Stomach smooth muscle (tissue), 2 donors: ENCODE measurements around the gene MAPK8.

ENCODE experiments used
- H3K27ac ChIP-seq: one replicate; pipeline ENCODE4 v1.7.0; 2013; ENCODE audit warnings: mild to moderate bottlenecking, low read length, inconsistent platforms
- H3K27me3 ChIP-seq, 2 donors: one replicate each; pipeline ENCODE4 v1.7.0; 2013; ENCODE audit warnings: low read length in 2 of 2; ENCODE audit not compliant: insufficient read depth in 2 of 2, control insufficient read depth in 1 of 2
- H3K36me3 ChIP-seq, 2 donors: one replicate each; pipeline ENCODE4 v1.7.0; 2013; ENCODE audit warnings: low read length in 2 of 2; ENCODE audit not compliant: control insufficient read depth in 2 of 2, insufficient read depth in 2 of 2
- H3K4me1 ChIP-seq: one replicate; pipeline ENCODE4 v1.7.0; 2013; ENCODE audit warnings: low read length; ENCODE audit not compliant: control insufficient read depth, insufficient read depth
- H3K4me3 ChIP-seq, 2 donors: one replicate each; pipeline ENCODE4 v1.7.0; 2013; ENCODE audit warnings: low read length in 2 of 2
- H3K9ac ChIP-seq, 2 donors: one replicate each; pipeline ENCODE4 v1.7.0; 2013; ENCODE audit warnings: low read length in 2 of 2, mild to moderate bottlenecking in 1 of 2
- H3K9me3 ChIP-seq, 2 donors: one replicate each; pipeline ENCODE4 v1.7.0; 2013; ENCODE audit warnings: low read length in 2 of 2; ENCODE audit not compliant: control insufficient read depth in 2 of 2
- donor health status: healthy.
- donor health status: Pancreatic carcinoma.

Gene MAPK8

DNA sequence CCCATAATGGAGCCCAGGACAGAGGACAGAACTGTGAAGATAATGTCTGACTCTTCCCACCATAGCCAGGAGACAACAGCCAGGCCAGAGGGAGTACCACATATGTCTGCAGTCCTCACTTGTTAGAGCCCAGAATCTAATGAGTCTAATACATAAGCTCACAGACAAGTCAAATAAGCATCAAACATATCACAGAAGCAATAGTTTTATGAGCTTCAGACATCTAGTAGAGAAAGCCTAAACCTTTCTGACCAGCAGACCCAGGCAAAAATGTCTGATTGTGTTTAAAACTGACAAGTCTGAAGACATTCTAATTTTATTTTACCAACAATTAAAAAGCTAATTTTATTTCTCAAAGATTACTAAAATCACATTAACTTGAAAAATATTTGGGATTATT lies 75.5 kb downstream of the MAPK8 start:
- H3K36me3 ChIP-seq: no peaks in the 10 kb centered on the region
- no peak overlapping the region for H3K9ac ChIP-seq
- H3K9me3 ChIP-seq: peaks cover 3 to 5% of the 10 kb centered on the region in 2 donors
- no peak overlapping the region for H3K4me3 ChIP-seq
- no peak overlapping the region for H3K27ac ChIP-seq
- H3K4me1 ChIP-seq: no peaks in the 10 kb centered on the region
- H3K27me3 ChIP-seq: no peaks in the 10 kb centered on the region

DNA sequence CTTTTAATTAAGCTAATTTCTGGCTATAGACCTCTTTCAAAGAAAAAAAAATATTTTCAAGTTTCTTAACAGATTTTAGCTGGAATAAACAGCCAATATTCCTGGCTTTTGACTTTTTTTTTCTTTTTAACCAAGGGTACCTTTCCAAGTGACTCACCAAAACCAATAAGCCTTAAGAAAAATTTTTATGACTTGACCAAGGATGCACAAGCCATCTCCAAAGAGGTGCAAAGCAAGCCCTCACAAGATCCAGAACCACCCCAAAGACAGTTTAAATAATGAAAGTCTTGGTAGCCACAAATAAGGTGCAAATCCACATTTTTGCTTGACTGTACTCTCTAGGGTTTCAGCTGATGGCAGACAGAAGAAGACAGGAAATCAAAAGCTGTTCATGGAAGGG lies 76.5 kb downstream of the MAPK8 start:
- Histone ChIP-seq H3K4me3 (no peak overlapping the region), H3K9me3 (peaks cover 3 to 5% of the 10 kb centered on the region in 2 donors), H3K27ac (no peak overlapping the region), H3K4me1 (no peaks in the 10 kb centered on the region), H3K36me3 (no peaks in the 10 kb centered on the region), H3K9ac (no peak overlapping the region), H3K27me3 (no peaks in the 10 kb centered on the region)

DNA sequence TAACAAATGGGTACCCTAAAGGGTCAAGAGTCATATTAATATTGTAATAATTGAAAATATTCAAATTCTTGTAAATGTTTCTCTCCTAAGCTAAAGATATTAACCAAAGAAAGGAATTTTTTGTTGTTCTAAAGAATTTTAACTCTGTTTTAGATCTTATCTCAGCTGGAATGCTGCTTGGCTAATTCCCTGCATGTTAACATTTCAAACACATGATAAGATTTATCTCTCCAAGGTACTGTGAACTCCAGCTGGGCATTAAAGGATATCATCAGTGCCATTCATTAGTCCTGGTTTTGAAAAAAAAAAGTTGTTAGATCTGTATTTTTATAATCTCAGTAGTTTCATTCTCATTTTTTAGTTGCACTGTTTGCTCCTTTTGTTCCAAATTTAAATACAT lies 76.9 kb downstream of the MAPK8 start:
- Histone ChIP-seq H3K36me3 (no peaks in the 10 kb centered on the region), H3K9me3 (peaks cover 3 to 5% of the 10 kb centered on the region in 2 donors), H3K27me3 (no peaks in the 10 kb centered on the region), H3K4me3 (no peak overlapping the region), H3K4me1 (no peaks in the 10 kb centered on the region), H3K27ac (no peak overlapping the region), H3K9ac (no peak overlapping the region)

DNA sequence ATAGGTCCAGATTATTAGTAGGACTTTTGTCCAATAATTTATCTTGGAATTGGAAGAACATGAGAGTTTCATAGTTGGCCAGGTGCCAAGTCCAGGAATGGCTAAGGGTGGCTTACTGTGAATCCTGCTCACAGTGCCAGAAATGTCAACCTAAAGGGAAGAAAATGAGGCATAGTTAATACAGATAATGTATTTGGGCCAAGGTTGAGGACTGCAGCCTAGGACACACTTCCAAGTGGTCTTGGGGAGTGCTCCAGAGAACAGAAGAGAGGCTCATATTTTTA lies 78.2 kb downstream of the MAPK8 start:
- Histone ChIP-seq H3K9ac (no peak overlapping the region), H3K27ac (no peak overlapping the region), H3K27me3 (no peaks in the 10 kb centered on the region), H3K9me3 (peaks cover 3 to 5% of the 10 kb centered on the region in 2 donors), H3K4me3 (no peak overlapping the region), H3K4me1 (no peaks in the 10 kb centered on the region), H3K36me3 (no peaks in the 10 kb centered on the region)

DNA sequence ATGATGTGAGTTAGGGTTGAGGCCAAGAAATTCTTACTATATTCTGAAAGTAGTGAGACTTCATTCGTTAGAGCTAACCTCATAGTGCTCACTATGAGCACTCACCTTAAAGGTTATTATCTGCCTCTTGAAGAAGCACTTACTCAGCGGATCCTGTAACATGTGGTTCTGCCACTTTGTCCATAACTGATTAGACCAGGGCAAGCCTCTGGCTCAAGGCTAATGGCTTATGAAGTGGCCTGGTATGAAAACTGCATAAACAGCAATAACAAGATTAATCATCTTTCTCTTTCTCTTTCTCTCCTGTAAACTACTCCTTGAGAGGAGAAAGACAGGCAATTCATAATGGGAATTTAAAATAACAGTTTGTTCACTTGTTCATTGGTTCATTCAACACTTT lies 82.8 kb downstream of the MAPK8 start:
- Histone ChIP-seq H3K27ac (no peak overlapping the region), H3K4me3 (no peak overlapping the region), H3K4me1 (no peaks in the 10 kb centered on the region), H3K36me3 (no peaks in the 10 kb centered on the region), H3K27me3 (no peaks in the 10 kb centered on the region), H3K9ac (no peak overlapping the region), H3K9me3 (no peaks in the 10 kb centered on the region)

DNA sequence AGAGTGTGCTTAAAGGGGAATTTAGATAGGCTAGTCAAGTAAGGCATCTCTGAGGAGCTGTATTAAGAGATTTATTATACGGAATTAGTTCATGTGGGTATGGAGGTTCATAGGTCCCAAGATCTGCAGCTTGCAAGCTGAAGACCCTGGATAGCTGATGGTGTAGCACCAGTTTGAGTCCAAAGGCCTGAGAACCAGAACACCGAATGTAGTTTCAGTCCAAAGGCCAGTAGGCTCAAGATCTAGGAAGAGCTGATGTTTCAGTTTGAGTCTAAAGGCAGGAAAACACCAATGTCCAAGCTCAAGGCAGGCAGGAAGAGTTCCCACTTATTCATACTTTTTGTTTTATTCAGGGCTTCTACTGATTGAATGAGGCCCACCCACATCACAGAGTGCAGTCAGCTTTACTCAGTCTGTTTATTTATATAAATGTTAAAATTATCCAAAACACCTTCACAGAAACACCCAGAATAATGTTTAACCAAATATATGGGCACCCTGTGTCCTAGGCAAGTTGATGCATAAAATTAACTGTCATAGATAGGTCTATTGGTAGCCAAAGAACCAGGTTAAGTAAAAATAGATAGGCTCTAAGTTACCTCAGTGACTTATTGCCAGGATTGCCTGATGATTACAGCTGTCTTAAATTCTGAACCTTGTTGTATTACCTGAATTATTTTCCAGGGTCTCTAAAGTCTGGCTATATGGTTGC lies 83.5 kb downstream of the MAPK8 start:
- no peaks in the 10 kb centered on the region for H3K36me3 ChIP-seq
- H3K27ac ChIP-seq: no peak overlapping the region
- H3K4me1 ChIP-seq: no peaks in the 10 kb centered on the region
- no peak overlapping the region for H3K9ac ChIP-seq
- H3K9me3 ChIP-seq: no peaks in the 10 kb centered on the region
- no peak overlapping the region for H3K4me3 ChIP-seq
- no peaks in the 10 kb centered on the region for H3K27me3 ChIP-seq

DNA sequence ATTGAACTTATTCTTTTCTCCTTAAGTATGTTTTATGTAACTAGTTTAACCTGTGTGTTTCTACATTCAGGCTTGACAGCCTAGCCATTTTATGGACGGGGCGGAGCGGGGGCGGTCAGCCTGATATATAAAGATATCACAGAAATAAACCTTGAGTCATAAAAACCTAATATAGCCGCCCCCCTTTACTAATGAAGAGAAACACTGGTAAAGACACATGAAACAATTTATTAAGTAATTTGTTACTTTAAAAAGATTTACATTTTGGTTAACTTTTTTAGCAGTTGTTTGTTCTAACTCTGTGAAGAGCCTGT lies 84.0 kb downstream of the MAPK8 start:
- H3K27me3 ChIP-seq: no peaks in the 10 kb centered on the region
- no peak overlapping the region for H3K27ac ChIP-seq
- H3K9me3 ChIP-seq: no peaks in the 10 kb centered on the region
- H3K36me3 ChIP-seq: no peaks in the 10 kb centered on the region
- H3K4me3 ChIP-seq: no peak overlapping the region
- no peaks in the 10 kb centered on the region for H3K4me1 ChIP-seq
- no peak overlapping the region for H3K9ac ChIP-seq

DNA sequence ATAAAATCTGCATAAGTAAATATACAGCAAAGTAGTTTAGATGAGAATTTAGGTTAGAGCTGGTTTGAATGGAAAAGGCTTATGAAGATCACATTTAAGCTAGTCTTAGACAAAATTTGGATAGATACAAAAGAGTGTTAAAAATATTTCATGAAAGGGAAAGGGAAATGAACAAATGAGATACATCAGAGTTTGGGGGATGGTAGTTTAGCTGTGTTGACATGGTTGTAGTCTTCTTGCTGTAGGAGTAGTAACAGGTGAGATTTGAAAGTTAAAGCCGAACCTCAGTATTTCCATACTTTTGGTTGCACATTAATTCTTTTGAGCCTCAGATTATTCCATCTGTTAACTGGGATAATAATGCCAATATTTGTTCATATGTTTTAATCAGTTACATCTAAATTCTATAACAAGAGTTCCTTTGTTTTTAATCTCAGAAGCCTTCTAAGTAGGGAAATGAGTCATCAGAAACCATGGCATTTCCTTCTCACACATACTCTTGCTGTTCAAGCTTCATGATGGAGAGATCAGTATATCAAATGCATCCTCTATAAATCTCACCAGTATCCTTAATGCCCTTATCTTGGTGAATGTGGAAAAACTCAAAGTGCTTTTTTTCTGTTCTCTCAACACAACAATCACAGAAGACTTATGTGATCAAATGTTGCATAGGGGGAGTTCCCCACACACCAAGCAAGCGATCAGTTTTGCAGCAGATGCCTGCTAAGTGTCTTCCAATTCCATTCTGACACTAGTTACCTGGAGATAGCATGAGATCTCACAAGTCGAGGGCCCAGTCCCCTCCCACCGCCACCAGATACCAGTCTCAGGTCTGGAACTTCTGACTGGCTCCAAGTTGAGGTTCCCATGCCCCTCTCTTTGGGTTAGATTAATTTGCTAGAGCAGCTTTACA lies 84.7 kb downstream of the MAPK8 start:
- Histone ChIP-seq H3K4me1 (no peaks in the 10 kb centered on the region), H3K4me3 (no peak overlapping the region), H3K27ac (no peak overlapping the region), H3K9me3 (no peaks in the 10 kb centered on the region), H3K9ac (no peak overlapping the region), H3K36me3 (no peaks in the 10 kb centered on the region), H3K27me3 (no peaks in the 10 kb centered on the region)

DNA sequence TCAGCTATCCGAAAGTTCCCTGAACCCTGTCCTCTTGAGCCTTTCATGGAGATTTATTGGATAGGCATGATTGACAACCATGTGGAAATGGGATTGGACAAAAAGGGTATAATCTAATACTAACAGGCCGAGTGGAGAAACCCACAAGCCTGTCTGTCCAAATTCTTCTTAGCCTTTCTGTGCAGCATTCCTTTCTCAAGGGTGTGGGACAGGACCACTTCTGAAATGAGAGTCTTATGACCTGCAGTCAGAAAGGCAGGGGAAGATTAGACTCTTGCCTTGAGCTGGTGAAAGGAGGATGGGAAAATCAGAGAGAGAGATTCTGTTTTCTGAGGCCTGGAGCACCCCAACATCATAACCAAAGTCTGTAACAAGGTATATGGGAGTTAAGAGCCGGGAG lies 85.5 kb downstream of the MAPK8 start:
- H3K4me3 ChIP-seq: no peak overlapping the region
- no peaks in the 10 kb centered on the region for H3K27me3 ChIP-seq
- H3K9ac ChIP-seq: no peak overlapping the region
- H3K27ac ChIP-seq: no peak overlapping the region
- H3K4me1 ChIP-seq: no peaks in the 10 kb centered on the region
- no peaks in the 10 kb centered on the region for H3K36me3 ChIP-seq
- no peaks in the 10 kb centered on the region for H3K9me3 ChIP-seq

DNA sequence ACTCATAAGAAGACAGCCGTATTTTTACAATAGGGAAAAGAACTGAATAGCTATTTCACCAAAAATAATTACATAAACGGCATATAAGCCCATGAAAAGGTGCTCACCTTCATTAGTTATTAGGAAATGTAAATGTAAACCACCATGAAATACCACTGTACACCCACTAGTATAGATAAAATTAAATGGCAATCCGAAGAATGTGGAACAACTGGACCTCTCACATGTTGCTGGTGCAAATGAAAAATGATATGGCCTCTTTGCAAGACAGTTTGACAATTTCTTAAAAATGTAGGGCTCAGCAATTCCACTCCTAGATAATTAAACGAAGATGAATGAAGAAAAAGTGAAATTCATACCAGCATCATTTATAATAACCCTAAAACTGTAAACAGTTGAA lies 91.8 kb downstream of the MAPK8 start:
- Histone ChIP-seq H3K27me3 (no peaks in the 10 kb centered on the region), H3K9ac (no peak overlapping the region), H3K4me1 (no peaks in the 10 kb centered on the region), H3K27ac (no peak overlapping the region), H3K4me3 (no peak overlapping the region), H3K36me3 (no peaks in the 10 kb centered on the region), H3K9me3 (no peaks in the 10 kb centered on the region)

DNA sequence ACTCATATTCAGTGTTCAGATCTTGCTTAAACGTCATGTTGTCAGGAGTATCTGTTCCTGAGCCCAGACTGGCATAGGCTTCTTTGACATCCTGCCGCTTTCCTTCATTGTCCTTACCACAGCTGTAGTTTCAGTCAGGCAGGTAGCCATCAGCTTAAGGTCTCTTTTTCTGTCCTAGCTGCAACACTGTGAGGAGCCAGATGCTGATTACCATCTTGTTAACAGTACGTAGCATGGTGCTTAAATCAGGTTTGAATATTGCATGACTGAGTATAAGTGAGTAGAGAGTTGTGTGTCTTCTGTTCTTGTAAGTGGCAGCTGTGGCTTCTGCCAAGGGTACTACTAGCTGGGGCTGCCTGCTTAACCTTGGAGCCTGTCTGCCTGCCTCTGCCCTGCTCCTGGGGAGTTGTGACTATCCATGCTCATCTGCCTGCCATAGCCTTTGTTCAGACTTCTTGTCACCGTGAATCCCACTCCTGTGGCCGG lies 92.6 kb downstream of the MAPK8 start:
- Histone ChIP-seq H3K4me3 (no peak overlapping the region), H3K9me3 (no peaks in the 10 kb centered on the region), H3K4me1 (no peaks in the 10 kb centered on the region), H3K27ac (no peak overlapping the region), H3K36me3 (no peaks in the 10 kb centered on the region), H3K27me3 (no peaks in the 10 kb centered on the region), H3K9ac (no peak overlapping the region)
